NCI-H1930 (cell line): Measurements from ENCODE around the gene LCP2.

Experiments used
- DNase-seq, 2 experiments: peaks; one replicate each; lab custom pipeline; 2025; lab: John Stamatoyannopoulos, UW

LCP2 gene

DNA sequence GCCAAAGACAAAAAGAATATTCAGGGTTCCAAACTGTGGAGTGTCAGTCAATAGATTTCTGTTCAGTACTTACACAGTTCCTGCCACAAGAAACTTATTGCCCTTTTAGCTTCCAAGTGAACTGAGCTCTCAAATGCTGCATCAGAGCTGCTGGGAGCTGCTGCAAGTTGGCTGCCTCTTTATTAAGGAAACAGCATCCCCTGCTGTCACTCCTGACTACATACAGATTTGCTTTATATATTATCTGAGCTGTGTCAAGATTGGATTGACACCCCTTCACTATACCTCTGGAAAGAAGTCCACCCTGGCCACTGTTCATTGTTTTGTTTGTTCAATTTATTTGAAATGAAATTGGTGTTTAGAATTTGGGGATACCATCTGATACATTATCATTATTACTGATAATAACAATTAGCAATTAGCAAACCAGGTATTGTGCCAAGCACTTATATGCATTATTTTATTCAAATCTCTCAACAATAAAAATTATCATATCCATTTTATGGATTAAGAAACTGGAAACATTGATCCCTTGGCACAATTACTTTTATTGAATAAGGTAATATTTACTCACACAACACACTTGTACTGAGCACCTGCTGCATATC lies 81.2 kb downstream of the LCP2 start:
- DNase-seq = peak; percentile 35 to 37

DNA sequence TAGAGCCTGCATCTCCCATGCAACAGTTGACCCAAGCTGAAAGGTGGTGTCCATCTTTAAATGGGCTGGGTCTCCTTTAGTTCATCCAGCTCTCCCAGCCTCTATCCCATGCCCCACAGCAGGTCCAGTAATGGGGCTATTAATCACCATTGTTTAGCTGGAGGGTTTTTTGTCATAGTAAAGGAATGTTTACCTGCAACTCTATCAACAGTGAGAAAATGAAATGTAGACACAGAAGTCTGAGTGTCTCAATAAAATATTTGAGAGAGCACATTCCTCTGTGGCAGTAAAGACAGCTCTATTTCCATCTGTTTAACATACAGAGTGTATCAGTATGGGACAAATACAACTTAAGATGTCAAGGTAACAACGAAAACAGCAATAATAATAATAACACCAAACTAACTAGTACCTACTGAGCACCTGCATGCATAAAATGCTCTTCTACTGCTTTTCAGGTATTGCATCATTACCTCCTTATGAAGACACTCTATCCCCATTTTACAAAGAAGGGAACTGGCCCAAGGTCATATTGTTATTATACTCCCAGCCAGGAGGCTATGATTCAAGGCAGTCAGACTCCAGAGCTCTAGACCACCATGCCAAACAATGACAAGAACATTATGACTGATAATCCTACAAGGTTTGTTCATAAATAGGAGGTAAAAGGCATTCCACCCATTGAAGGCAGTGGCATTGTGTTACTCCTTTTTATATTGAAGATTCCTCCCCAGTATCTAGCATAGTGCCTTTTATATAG lies 85.8 kb downstream of the LCP2 start:
- DNase-seq = no peak

DNA sequence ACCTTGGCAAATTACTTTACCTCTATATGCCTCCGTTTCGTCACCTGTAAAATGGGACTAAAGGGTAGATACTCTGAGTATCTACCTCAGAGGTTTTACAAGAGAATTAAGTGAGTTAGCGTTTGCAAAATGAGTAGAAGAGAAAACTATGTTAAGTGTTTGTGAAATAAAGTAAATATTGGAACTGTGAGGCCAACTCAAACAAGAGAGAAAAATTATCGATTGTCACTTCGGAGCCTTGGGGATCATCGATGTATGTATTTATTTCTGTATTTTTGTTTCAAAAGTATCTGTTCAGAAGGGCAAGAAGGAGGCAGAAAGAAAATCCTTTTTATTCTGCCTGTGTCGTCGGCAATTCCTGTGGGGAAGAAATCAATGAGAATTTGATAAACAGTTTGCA lies 90.6 kb downstream of the LCP2 start:
- no peak for DNase-seq

DNA sequence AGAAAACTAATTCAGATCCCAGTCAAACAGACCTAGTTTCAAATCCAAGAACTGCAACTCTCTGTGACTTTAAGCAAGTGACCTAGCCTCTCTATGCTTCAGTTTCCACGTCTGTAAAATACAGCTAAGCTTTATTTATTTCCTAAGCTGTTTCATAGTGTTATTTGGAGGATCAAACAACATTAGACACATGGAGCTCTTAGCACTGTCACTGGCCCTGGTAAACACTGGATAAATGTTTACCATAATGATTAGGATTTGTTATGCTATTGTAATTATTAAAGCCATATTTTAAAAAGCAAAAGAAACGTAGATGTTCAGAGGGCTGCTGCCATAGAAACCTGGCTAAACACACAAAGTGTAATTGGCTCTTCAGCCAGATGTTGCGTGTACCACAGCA lies 91.4 kb downstream of the LCP2 start:
- no peak for DNase-seq

DNA sequence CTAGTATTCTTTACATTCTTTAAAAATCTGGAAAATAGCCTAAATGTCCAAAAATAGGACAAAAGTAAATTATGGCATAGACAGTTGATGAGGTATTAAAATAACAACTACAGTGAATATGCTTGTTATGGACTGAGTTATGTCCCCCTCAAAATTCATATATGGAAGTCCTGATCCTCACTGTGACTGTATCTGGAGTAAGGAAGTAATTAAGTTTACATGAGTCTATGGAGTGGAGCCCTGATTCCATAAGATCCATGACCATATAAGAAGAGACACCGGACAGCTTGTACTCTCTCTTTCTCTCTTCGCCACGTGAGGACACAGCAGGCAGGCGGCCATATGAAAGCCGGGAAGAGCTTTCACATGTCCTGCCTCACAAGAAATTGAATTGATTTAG lies 93.4 kb downstream of the LCP2 start:
- DNase-seq = no peak

DNA sequence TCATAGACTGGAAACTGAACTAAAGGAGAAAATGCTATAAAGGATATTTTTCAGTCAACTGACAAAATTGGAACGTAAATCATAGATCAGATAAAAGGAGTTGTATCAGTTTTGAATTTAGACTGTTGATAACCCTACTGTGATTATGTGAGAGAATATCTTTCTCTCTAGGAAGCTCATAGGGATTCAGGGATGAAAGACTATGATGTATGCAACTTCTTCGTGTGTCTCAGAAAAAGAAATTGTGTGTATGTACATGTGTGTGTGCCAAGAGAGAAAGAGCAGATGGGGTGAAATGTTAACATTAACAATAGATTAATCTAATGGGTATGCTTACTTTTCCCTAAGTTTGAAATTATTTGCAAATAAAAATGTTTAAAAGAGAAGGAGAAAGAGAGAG lies 95.5 kb downstream of the LCP2 start:
- no peak for DNase-seq

DNA sequence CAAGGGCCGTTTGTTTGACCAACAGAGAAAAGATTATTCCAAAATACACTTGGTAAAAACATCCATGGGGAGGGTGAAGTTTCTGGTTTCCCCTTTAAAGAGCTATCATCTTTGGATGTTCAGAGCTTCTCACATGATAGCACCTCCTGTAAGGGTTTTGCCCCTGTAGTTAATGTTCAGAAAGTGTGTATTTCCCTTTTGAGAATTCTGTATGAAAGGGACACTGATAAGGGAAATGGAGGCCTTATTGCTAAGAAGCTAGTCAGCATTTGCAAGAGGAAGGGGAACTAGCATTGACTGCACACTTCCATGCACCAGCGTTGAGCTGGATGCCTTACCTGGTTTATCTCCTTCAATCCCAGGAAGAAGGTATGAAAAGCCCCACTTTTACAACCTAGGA lies 96.3 kb downstream of the LCP2 start:
- no peak for DNase-seq

DNA sequence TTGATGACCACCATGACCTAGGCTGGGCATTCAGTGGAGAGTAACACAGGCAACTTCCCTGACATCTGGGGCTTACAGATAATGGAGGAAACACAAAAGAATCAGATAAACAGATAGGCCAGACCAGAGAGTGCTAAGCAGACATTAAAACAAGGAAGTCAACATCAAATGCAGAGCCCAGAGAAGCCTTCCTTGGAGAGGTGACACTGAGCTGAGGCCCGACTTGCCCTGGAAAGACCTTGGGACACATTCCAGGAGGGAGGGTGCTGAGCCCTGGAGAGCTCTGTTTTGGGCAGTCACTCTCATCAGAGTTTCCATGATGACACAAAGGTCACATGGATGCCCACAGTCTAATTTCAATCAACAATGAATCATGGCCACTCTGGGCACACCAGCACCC lies 96.7 kb downstream of the LCP2 start:
- no peak for DNase-seq
